HG03159 (cell line): ENCODE data around the gene LHB.

ENCODE experiments used
- ATAC-seq: cut with Tn5 transposase; IDR thresholded peaks from one replicate; pipeline ENCODE4 v1.9.1; 2021; ENCODE audit warnings: mild to moderate bottlenecking, moderate library complexity; ENCODE audit not compliant: unreplicated experiment

LHB gene

DNA sequence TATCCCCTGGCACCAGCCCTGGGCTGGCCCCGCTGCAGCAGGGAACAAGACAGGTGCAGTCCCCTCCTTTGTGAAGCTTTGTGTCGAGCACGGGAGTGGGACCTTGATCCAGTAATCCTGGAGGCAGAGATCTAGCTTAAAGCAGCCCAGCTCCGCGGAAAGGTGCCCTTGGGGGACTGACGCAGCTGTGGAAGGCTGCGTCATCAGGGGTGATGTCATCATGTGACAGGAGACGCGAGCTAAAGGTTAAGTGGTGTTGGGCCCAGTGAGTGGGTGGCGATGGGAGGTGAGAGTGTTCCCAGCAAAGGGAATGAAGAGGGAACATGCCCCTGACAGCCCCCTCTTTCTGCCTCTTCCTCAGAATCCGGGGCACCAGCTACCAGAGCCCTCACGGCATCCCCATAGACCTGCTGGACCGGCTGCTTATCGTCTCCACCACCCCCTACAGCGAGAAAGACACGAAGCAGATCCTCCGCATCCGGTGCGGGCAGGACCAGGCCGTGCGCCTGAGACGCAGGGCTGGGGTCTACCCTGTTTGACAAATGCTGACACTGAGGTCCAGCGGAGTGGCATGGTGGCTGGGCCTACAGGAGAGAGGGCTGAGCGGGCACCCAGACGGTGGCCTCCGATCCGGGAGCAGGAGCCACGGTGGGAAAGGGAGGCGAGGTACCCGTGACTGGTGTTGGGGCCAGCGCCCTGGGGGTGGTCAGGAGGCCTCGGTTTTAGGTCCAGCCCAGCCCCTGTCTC lies 2.6 kb downstream of the LHB start:
- no peak for ATAC-seq

- ATAC-seq = no peak
Measured at GRCh38 chr19:49011194-49011593, 5.7 kb downstream of the LHB start.

- no peak for ATAC-seq
Measured at GRCh38 chr19:49010453-49010852, 6.4 kb downstream of the LHB start.

DNA sequence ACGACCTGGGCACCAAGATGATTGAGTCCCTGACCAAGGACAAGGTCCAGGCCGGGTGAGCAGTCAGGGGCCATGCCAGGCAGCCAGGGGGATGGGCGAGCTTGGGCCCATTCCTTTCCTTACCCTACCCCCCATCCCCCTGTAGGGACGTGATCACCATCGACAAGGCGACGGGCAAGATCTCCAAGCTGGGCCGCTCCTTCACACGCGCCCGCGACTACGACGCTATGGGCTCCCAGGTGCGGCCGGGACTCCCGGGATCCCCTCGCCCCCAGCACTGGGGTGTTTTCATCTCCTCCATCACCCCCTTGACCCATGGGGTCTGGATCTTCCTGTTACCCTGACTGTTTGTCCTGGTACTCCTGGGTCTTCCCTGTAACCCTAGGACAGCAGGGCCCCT lies 7.1 kb downstream of the LHB start:
- no peak for ATAC-seq

DNA sequence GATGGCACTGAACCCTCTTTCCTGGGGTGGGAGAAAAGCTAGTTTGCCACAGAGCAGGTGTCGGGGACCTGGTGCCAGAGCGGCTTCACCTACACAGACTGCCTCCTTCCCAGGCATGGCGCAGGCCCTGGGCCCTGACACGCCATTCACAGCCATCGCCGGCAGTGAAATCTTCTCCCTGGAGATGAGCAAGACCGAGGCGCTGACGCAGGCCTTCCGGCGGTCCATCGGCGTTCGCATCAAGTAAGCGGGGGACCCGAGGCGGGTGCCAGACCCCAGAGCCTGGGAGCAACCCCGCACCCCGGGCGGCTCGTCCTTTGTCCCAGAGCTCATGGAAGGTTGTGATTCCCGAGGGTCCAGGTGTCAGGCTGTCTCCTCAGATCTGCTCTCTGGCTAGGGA lies 10.0 kb downstream of the LHB start:
- no peak for ATAC-seq

- no peak for ATAC-seq
Measured at GRCh38 chr19:49004964-49005614, 11.8 kb downstream of the LHB start.

DNA sequence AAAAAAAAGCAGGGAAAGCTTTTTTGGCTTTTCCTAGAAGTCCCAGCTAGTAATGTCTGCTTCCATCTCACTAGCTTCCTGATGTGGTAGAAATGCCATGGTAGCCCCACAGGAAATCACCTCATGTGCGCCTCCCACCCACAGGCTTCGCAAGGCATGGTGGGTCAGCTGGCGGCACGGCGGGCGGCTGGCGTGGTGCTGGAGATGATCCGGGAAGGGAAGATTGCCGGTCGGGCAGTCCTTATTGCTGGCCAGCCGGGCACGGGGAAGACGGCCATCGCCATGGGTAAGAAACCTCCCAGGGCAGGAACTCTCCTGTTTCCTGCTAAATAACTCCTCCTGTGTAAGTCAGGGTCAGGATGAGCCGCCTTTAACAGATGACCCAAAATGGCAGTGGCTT lies 12.8 kb downstream of the LHB start:
- no peak for ATAC-seq

GRCh38 chr19:48999481-49000325 lies 17.2 kb downstream of the LHB start:
- no peak for ATAC-seq

- ATAC-seq = no peak
Measured at GRCh38 chr19:48997972-48998371, 18.9 kb downstream of the LHB start.

GRCh38 chr19:48994035-48994386 lies 22.9 kb downstream of the LHB start:
- ATAC-seq = no peak

DNA sequence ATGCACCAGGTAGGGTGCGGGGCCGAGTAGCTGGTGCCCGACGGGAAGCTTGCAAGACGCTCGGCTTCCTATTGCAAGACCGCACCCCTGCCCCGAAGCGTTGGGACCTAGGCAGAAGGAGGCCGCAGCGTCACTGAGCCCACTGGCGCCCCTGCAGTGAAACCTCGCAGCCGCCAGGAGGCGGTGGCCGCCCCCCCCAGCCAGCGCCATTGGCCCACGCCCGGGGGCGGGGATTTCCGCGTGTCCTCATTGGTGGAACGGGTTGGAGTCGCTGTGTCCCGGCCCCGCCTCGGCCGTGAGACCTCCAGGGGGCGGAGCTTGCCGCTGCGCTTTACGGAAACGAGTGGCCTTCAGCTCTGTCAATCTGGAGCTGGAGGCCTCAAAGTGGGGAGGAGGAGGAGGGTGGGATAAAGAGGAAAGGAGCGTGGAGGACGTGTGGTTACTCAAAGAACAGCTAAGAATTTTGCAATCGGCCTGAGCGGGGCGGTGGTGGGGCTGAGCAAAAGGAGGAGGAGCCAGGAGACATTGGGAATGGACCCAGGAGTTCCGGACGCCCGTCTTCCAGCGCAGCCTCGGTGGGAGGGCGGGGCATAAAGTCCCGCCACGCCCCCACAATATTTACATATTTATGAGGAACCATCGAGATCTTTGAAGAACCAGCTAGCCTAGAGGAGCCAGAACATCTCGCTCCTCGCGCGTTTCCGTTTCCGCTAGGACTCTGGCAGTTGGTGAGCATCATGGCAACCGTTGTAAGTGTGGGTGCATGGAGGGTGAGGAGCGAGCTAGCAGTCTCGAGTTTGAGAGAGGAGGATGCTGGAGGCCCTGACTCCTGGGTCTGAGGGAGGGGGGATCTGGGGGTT lies 23.5 kb downstream of the LHB start, which contains the start of the genes GYS1 and RUVBL2:
GYS1 (minus strand) TSS at position 135 of the 860 bp plus-strand sequence. CDS start 197 bp downstream, outside the sequence.
RUVBL2 (plus strand) TSS at position 713 of the 860 bp plus-strand sequence; CDS start at position 738, 25 bp downstream.
- ATAC-seq = peak; percentile 84

DNA sequence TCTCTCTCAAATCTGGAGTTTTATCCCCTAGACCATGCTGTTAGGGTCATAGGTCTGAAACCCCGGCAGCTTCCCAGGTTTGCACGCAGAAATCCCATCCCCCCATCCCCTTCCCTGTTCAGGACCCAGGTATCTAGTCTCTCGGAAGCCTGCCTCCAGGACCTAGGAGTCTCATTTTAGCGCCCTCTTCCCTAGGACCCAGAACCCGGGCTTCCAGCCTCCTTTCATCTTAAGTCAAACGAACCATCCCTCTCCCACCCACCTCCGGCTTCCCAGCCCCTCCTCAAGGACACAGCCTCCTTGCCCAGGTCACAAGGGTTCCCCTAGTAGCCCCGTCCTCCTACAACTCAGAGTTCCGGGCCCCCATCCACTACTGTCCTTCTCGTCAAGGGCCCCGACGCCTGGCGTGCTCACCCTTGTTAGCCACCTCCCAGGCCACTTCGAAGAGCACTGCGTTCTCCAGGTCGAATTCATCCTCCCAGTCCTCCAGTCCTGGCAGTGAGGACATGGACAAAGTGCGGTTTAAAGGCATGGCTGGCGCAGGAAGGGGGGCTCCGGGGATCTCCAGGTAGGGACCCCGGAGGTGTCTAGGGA lies 24.2 kb downstream of the LHB start:
- ATAC-seq = peak; percentile 9

DNA sequence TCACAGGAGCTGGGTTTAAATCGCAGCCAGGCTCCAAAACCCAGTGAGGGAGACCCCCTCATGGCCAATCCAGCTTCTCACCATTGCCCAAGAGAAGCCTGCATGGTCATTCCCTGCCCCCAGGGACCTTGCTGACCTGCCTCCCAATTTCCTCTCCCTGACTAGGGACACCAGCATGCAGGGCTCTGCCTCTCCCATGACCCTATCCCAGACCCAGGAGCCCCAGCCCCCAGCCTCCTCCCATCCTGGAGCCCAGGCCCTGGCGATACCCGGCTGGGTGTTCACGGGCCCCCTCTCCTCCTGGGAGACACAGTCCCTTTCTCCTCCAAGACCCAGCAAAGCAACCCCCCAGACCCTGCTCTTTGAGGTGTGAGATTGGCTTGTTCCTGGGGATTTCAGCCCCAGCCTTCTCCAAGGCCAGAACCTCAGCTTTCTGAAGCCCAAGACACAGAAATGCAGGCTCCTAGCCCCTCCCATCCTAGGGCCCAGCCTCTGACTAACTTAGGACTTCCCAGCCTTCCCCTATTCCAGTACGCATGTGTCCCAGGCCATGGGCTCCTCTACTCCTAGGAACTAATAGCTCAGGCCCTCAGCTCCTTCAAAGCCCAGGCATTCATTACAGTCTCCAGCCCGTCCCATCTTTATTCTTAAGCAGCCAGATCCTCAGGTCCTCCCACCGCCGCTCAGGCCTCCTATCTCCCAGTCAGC lies 24.9 kb downstream of the LHB start:
- ATAC-seq = no peak

DNA sequence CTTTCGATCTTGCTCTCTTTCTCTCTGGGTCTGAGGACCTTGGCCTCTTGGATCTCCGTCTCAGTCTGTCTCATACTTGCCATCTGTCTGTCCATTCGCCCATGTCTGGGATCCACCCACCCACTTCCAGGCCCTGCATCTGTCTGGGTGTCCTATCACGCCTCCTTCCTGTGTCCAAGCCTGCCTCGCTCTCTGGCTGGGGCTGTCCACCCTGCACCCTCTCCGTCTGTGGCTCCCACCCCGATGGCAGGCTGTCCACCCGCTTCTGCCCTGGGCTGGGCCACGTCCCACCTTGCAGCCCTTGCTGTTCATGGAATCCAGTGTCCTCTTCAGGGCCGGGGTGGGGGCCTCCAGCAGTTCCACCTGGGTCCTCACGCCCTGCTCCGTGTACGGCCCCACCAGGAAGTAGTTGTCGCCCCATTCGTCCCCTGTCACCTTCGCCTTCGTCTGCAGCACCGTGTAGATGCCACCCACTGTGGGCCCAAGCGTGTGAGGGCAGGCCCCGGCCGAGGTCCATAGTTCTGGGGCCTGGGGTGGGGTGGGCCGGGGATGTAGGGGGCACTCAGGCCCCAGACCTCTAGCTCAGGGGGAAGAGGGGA lies 25.8 kb downstream of the LHB start:
- no peak for ATAC-seq

DNA sequence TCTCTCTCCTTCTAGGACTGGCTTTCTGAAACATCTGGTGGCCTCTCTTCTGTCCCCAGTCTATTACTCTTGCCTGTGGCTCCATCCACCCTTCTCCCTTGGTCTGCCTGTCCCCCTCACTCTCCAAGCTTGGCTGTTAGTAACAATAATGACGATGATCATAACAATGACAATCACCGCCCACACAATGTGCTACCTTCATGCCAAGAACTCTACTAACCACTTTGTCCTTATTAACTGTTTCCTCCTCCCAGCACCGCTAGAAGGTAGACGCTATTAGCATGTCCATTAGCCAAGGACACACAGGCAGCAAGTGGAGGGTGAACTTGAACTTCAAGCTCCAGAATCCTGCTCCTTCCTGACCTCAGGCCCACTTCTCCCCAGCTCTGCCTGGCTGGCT lies 26.5 kb downstream of the LHB start:
- ATAC-seq = no peak

DNA sequence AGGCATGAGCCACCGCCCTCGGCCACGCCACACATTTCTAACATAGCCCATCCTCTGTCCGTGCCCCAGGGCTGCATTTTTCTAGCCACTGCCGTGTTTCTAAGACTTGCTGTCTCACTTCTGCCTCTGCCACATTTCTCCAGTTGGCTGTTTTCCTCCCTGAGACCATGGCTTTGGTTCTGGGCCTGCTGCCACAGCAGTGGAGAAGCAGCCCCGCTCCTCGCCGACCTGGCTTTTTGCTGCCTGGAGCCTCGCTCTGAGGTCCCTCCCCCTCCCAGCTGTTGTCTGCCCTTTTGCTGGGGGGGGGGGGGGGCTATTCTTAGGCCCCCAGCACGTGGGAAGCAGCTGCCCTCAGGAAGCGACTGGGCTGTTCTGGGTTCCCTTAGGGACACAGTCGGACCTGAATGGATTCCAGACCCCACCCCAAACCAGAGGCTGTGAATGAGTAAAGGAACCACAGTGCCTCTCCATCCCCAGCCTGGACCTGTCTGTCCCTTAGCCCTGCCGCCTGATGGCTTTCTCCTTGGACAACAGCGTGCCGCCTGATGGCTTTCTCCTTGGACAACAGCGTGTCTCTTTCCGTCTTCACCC lies 27.1 kb downstream of the LHB start:
- ATAC-seq = no peak

- no peak for ATAC-seq
Measured at GRCh38 chr19:48988860-48989259, 28.0 kb downstream of the LHB start.

DNA sequence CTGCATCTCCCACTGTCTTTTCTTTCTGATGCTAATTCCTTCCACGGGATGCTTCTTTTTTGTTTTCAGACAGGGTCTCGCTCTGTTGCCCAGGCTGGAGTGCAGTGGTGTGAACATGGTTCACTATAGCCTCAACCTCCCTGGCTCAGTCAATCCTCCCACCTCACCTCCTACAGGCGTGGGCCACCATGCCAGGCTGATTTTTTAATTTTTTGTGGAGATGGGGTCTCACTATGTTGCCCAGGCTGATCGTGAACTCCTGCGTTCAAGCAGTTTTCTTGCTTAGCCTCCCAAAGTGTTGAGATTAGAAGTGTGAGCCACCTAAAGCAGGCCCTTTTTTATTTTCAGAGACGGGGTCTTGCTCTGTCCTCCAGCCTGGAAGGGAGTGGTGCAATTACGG lies 28.6 kb downstream of the LHB start:
- ATAC-seq = no peak

DNA sequence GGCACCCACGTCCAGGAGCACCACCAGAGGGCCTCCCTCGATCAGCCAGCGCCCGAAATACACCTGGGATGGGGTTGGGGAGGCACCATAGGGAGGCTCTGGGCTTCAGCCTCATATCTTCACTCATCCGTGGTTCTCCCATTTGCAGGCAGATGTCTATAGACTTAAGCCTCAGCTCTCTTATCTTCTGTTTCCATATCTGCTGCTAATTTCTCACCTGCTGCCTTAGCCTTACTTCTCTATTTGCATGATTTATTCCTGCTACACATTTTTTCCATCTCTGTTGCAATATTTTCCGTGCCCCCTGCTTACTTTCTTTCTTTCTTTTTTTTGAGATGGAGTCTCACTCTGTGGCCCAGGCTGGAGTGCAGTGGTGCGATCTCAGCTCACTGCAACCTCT lies 29.6 kb downstream of the LHB start:
- ATAC-seq = no peak
